ENCODE measurements around the gene NFASC. TPM values are rescaled to one million over a fixed set of nuclear protein-coding genes. Genes with fewer than 3 reads are reported as not detected.

The NFASC gene
- total RNA-seq, 1 experiment from 2014 or later, result 16.9 TPM

- TF ChIP-seq CTCF (IDR thresholded peaks at IDR 0.05), result no peak
- TF ChIP-seq SIN3A (IDR thresholded peaks at IDR 0.05; ENCODE audit: borderline replicate concordance, insufficient read depth, low read depth, low read length), result no peak
- no peak for TF ChIP-seq REST (IDR thresholded peaks at IDR 0.05; ENCODE audit: insufficient read depth in 1 of 2, low read depth in 2 of 2, low read length in 1 of 2)
- no peak for TF ChIP-seq POLR2AphosphoS5 (IDR thresholded peaks at IDR 0.05; ENCODE audit: low read depth, low read length)
- TF ChIP-seq TCF7L2 (IDR thresholded peaks at IDR 0.05; ENCODE audit: low read depth, low read length), result no peak
- intact Hi-C loops (cut with micrococcal nuclease; ENCODE audit: unreplicated experiment), result no loop called here
Measured at GRCh38 chr1:204959836-204960235, 89.2 kb downstream of the NFASC start.

GRCh38 chr1:204960306-204961125 is 89.9 kb downstream of the NFASC start:
- Histone ChIP-seq H3K4me3 (ENCODE audit: low read depth in 2 of 2, low read length in 2 of 2) (no peak overlapping the region), H3K27me3 (ENCODE audit: control insufficient read depth, insufficient read depth, low read length) (no peaks in the 10 kb centered on the region; the same call in 1 of the 2 replicates), H3K4me1 (ENCODE audit: control insufficient read depth, insufficient read depth, low read length) (no peaks in the 10 kb centered on the region), H3K36me3 (ENCODE audit: control insufficient read depth, insufficient read depth, low read length) (no peaks in the 10 kb centered on the region), H3K27ac (ENCODE audit: low read length) (no peak overlapping the region), H3K9me3 (ENCODE audit: control insufficient read depth, insufficient read depth, low read depth, low read length) (no peaks in the 10 kb centered on the region)
- no peak for TF ChIP-seq REST (IDR thresholded peaks at IDR 0.05; ENCODE audit: insufficient read depth in 1 of 2, low read depth in 2 of 2, low read length in 1 of 2)
- no peak for TF ChIP-seq SIN3A (IDR thresholded peaks at IDR 0.05; ENCODE audit: borderline replicate concordance, insufficient read depth, low read depth, low read length)
- TF ChIP-seq CTCF (IDR thresholded peaks at IDR 0.05), result no peak
- no peak for TF ChIP-seq POLR2AphosphoS5 (IDR thresholded peaks at IDR 0.05; ENCODE audit: low read depth, low read length)
- no peak for TF ChIP-seq TCF7L2 (IDR thresholded peaks at IDR 0.05; ENCODE audit: low read depth, low read length)
- DNase-seq (ENCODE audit: low read depth, low spot score), result no peak
- no peak for ATAC-seq
- in situ Hi-C loops (cut with HindIII; ENCODE audit: low pct_unique_long_range_greater_than_20kb, low sequenced_read_pairs), result no loop called here
- BruUV-seq (replicated peaks), result no TSS peak
- intact Hi-C loops (cut with micrococcal nuclease; ENCODE audit: unreplicated experiment), result no loop called here
- ChIA-PET CTCF (no interaction called here), POLR2A (no interaction called here)

More at GRCh38 chr1:204959836-204960235, 89.2 kb downstream of the NFASC start:
- Histone ChIP-seq H3K27me3 (ENCODE audit: control insufficient read depth, insufficient read depth, low read length) (no peaks in the 10 kb centered on the region; the same call in 1 of the 2 replicates), H3K9me3 (ENCODE audit: control insufficient read depth, insufficient read depth, low read depth, low read length) (no peaks in the 10 kb centered on the region), H3K4me1 (ENCODE audit: control insufficient read depth, insufficient read depth, low read length) (no peaks in the 10 kb centered on the region), H3K4me3 (ENCODE audit: low read depth in 2 of 2, low read length in 2 of 2) (no peak overlapping the region), H3K27ac (ENCODE audit: low read length) (no peak overlapping the region), H3K36me3 (ENCODE audit: control insufficient read depth, insufficient read depth, low read length) (no peaks in the 10 kb centered on the region)
- no peak for DNase-seq (ENCODE audit: low read depth, low spot score)
- ATAC-seq, result no peak
- no TSS peak for BruUV-seq (replicated peaks)
- in situ Hi-C loops (cut with HindIII; ENCODE audit: low pct_unique_long_range_greater_than_20kb, low sequenced_read_pairs), result no loop called here
- POLR2A ChIA-PET, result no interaction called here
- CTCF ChIA-PET, result no interaction called here
